ENCODE data around the gene BHLHE41.

Gene BHLHE41

GRCh38 chr12:26114720-26115401, 10.0 kb downstream of the BHLHE41 start:
- no peak for DNase-seq (ENCODE audit: low read depth in 1 of 2, low spot score in 1 of 2)

- peak; percentile 23 to 53 for DNase-seq (ENCODE audit: low read depth in 1 of 2, low spot score in 1 of 2)
Observed at GRCh38 chr12:26113853-26114719, 10.8 kb downstream of the BHLHE41 start.

- no peak for DNase-seq (ENCODE audit: low read depth in 1 of 2, low spot score in 1 of 2)
Observed at GRCh38 chr12:26113181-26113654, 11.6 kb downstream of the BHLHE41 start.

GRCh38 chr12:26112703-26113147, 12.1 kb downstream of the BHLHE41 start:
- no peak for DNase-seq (ENCODE audit: low read depth in 1 of 2, low spot score in 1 of 2)

GRCh38 chr12:26112232-26112631, 12.6 kb downstream of the BHLHE41 start:
- DNase-seq (ENCODE audit: low read depth in 1 of 2, low spot score in 1 of 2) = no peak

- no peak for DNase-seq (ENCODE audit: low read depth in 1 of 2, low spot score in 1 of 2)
Observed at GRCh38 chr12:26109343-26109881, 15.4 kb downstream of the BHLHE41 start.

- DNase-seq (ENCODE audit: low read depth in 1 of 2, low spot score in 1 of 2) = no peak
Observed at GRCh38 chr12:26108915-26109314, 15.9 kb downstream of the BHLHE41 start.

GRCh38 chr12:26106347-26106746, 18.5 kb downstream of the BHLHE41 start:
- no peak for DNase-seq (ENCODE audit: low read depth in 1 of 2, low spot score in 1 of 2)

- DNase-seq (ENCODE audit: low read depth in 1 of 2, low spot score in 1 of 2) = no peak
Observed at GRCh38 chr12:26102953-26103352, 21.9 kb downstream of the BHLHE41 start.

- DNase-seq (ENCODE audit: low read depth in 1 of 2, low spot score in 1 of 2) = no peak
Observed at GRCh38 chr12:26101763-26102162, 23.1 kb downstream of the BHLHE41 start.

GRCh38 chr12:26101350-26101734, 23.5 kb downstream of the BHLHE41 start:
- no peak for DNase-seq (ENCODE audit: low read depth in 1 of 2, low spot score in 1 of 2)

- no peak for DNase-seq (ENCODE audit: low read depth in 1 of 2, low spot score in 1 of 2)
Observed at GRCh38 chr12:26100666-26101349, 24.0 kb downstream of the BHLHE41 start.

- peak in 1 of 2 donors; percentile 28 for DNase-seq (ENCODE audit: low read depth in 1 of 2, low spot score in 1 of 2)
Observed at GRCh38 chr12:26097046-26097878, 27.6 kb downstream of the BHLHE41 start.

- no peak for DNase-seq (ENCODE audit: low read depth in 1 of 2, low spot score in 1 of 2)
Observed at GRCh38 chr12:26096036-26096435, 28.8 kb downstream of the BHLHE41 start.

GRCh38 chr12:26095186-26095585, 29.7 kb downstream of the BHLHE41 start:
- DNase-seq (ENCODE audit: low read depth in 1 of 2, low spot score in 1 of 2) = no peak

- no peak for DNase-seq (ENCODE audit: low read depth in 1 of 2, low spot score in 1 of 2)
Observed at GRCh38 chr12:26092346-26093105, 32.3 kb downstream of the BHLHE41 start.

- DNase-seq (ENCODE audit: low read depth in 1 of 2, low spot score in 1 of 2) = no peak
Observed at GRCh38 chr12:26091822-26092221, 33.0 kb downstream of the BHLHE41 start.

GRCh38 chr12:26090836-26091510, 33.9 kb downstream of the BHLHE41 start:
- DNase-seq (ENCODE audit: low read depth in 1 of 2, low spot score in 1 of 2) = no peak

- no peak for DNase-seq (ENCODE audit: low read depth in 1 of 2, low spot score in 1 of 2)
Observed at GRCh38 chr12:26088998-26089397, 35.8 kb downstream of the BHLHE41 start.
